Keratinocyte (primary cell): ENCODE data around the gene MRPL27. TPM values are rescaled to one million over a fixed set of nuclear protein-coding genes. Genes with fewer than 3 reads are reported as not detected.
A peak's percentile ranks its signal among the peaks of the same experiment; 100 is the strongest.

ENCODE experiments used
- DNase-seq: peaks from one replicate; pipeline ENCODE4 v3.0.0-alpha.2; 2011; ENCODE audit warnings: low read depth, missing footprints, low spot score
- FAIRE-seq: peaks from 2 replicates; lab custom pipeline; 2011; peaks lifted over from hg19 to GRCh38; lab: Jason Lieb, UNC
- H2AFZ ChIP-seq: 2 replicates; pipeline ENCODE4 v1.6.0; 2012; ENCODE audit warnings: low read length, control low read depth, inconsistent platforms; ENCODE audit not compliant: control insufficient read depth
- H3K27ac ChIP-seq: 2 replicates; pipeline ENCODE4 v1.5.1; 2011; ENCODE audit warnings: low read length; ENCODE audit not compliant: control insufficient read depth, insufficient read depth
- H3K27me3 ChIP-seq: 3 replicates; pipeline ENCODE4 v1.6.0; 2011; ENCODE audit warnings: low read length; ENCODE audit not compliant: control insufficient read depth, insufficient read depth; ENCODE audit errors: extremely low read depth
- H3K36me3 ChIP-seq, 2 experiments: 2 replicates in 1 of 2; 3 replicates in 1 of 2; pipeline ENCODE4 v1.5.1; 2011; ENCODE audit warnings: low read length in 2 of 2, mild to moderate bottlenecking in 1 of 2; ENCODE audit not compliant: control insufficient read depth in 2 of 2, insufficient read depth in 2 of 2; ENCODE audit errors: extremely low read depth in 1 of 2
- H3K4me1 ChIP-seq: 3 replicates; pipeline ENCODE4 v1.5.1; 2011; ENCODE audit warnings: low read length; ENCODE audit not compliant: control insufficient read depth, insufficient read depth; ENCODE audit errors: extremely low read depth
- H3K4me2 ChIP-seq: 3 replicates; pipeline ENCODE4 v1.6.0; 2011; ENCODE audit warnings: low read depth, low read length; ENCODE audit not compliant: control insufficient read depth, insufficient read depth; ENCODE audit errors: extremely low read depth
- H3K4me3 ChIP-seq, 3 experiments: fragments of 200-600 bp in 1 of 3; sonication (generic) in 1 of 3; 2 replicates in 2 of 3; 3 replicates in 1 of 3; pipeline ENCODE4 v1.5.1; 2011 to 2016; ENCODE audit warnings: low read length in 3 of 3, mild to moderate bottlenecking in 3 of 3, control low read depth in 2 of 3, inconsistent platforms in 1 of 3, low read depth in 1 of 3, mixed read lengths in 1 of 3, mixed run types in 1 of 3, moderate library complexity in 1 of 3; ENCODE audit not compliant: control insufficient read depth in 2 of 3, insufficient read depth in 2 of 3; ENCODE audit errors: extremely low read depth in 1 of 3
- H3K79me2 ChIP-seq: 2 replicates; pipeline ENCODE4 v1.6.0; 2012; ENCODE audit warnings: low read length; ENCODE audit not compliant: control insufficient read depth, insufficient read depth
- H3K9ac ChIP-seq: 3 replicates; pipeline ENCODE4 v1.6.0; 2011; ENCODE audit warnings: low read length; ENCODE audit not compliant: control insufficient read depth, insufficient read depth; ENCODE audit errors: extremely low read depth
- H3K9me1 ChIP-seq: 3 replicates; pipeline ENCODE4 v1.6.0; 2011; ENCODE audit warnings: low read length; ENCODE audit not compliant: control insufficient read depth, insufficient read depth; ENCODE audit errors: extremely low read depth
- H3K9me3 ChIP-seq: 2 replicates; pipeline ENCODE4 v1.5.1; 2012; ENCODE audit warnings: low read depth, low read length; ENCODE audit not compliant: control insufficient read depth
- H4K20me1 ChIP-seq: 3 replicates; pipeline ENCODE4 v1.6.0; 2011; ENCODE audit warnings: low read length; ENCODE audit not compliant: control insufficient read depth, insufficient read depth; ENCODE audit errors: extremely low read depth
- EZH2 ChIP-seq: IDR thresholded peaks from one replicate; pipeline ENCODE4 v1.6.1; 2012; ENCODE audit warnings: inconsistent platforms, mild to moderate bottlenecking, low read length, moderate library complexity
- dilution Hi-C: fragments of 300-500 bp; cut with MboI; formaldehyde crosslinking; loops from one replicate; pipeline ENCODE4 v1.7.0; 2020; ENCODE audit warnings: low sequenced_read_pairs; ENCODE audit not compliant: extremely low pct_ligation_motif_present
- polyA plus RNA-seq, 5 experiments: library from polyadenylated mRNA; depleted of rRNA in 3 of 5; stranded (reverse) in 3 of 5; stranded (forward) in 1 of 5; unstranded in 1 of 5; fragments of >200 nt; gene quantifications; 1 replicate in 1 of 5; 2 replicates in 3 of 5; 3 replicates in 1 of 5; pipeline versions ENCODE4 v1.2.1 to v1.2.3, GENCODE V29; 2011 to 2012; ENCODE audit warnings: missing spikeins in 2 of 5, low read depth in 1 of 5, low replicate concordance in 1 of 5
- TF ChIP-seq, protein P1 (sequence below), 3 experiments: IDR thresholded peaks in 1 of 3; conservative IDR thresholded peaks in 1 of 3; optimal IDR thresholded peaks in 1 of 3; 2 replicates in 2 of 3; 3 replicates in 1 of 3; pipeline versions ENCODE3 to v1.5.1; 2011; ENCODE audit warnings: low read length in 3 of 3, mild to moderate bottlenecking in 3 of 3, moderate library complexity in 2 of 3, control low read depth in 1 of 3, inconsistent platforms in 1 of 3; ENCODE audit not compliant: insufficient read depth in 2 of 3; ENCODE audit errors: extremely low read depth in 1 of 3

The MRPL27 gene
- polyA plus RNA-seq, 1 donor (not counting 4 experiments of a cell fraction or from before 2014, with no cell fraction given): 123 TPM

- H3K36me3 ChIP-seq: peaks cover 32 to 38% of the 10 kb centered on the region in 2 experiments
- TF ChIP-seq, protein P1, sequence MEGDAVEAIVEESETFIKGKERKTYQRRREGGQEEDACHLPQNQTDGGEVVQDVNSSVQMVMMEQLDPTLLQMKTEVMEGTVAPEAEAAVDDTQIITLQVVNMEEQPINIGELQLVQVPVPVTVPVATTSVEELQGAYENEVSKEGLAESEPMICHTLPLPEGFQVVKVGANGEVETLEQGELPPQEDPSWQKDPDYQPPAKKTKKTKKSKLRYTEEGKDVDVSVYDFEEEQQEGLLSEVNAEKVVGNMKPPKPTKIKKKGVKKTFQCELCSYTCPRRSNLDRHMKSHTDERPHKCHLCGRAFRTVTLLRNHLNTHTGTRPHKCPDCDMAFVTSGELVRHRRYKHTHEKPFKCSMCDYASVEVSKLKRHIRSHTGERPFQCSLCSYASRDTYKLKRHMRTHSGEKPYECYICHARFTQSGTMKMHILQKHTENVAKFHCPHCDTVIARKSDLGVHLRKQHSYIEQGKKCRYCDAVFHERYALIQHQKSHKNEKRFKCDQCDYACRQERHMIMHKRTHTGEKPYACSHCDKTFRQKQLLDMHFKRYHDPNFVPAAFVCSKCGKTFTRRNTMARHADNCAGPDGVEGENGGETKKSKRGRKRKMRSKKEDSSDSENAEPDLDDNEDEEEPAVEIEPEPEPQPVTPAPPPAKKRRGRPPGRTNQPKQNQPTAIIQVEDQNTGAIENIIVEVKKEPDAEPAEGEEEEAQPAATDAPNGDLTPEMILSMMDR (optimal IDR thresholded peaks at IDR 0.05 in 1 of 3, IDR thresholded peaks at IDR 0.05 in 1 of 3, conservative IDR thresholded peaks at IDR 0.05 in 1 of 3; ENCODE audit: extremely low read depth in 1 of 3, insufficient read depth in 2 of 3, low read length in 3 of 3): peak; percentile 15 to 34 (median 32)
- TF ChIP-seq EZH2: no peak
- H3K9me1 ChIP-seq: no peaks in the 10 kb centered on the region
- dilution Hi-C loops: no loop called here
- DNase-seq (no peak), FAIRE-seq (no peak)
- no peak overlapping the region for H2AFZ ChIP-seq
- H3K4me1 ChIP-seq: no peaks in the 10 kb centered on the region
- no peak overlapping the region for H3K27ac ChIP-seq
- no peaks in the 10 kb centered on the region for H4K20me1 ChIP-seq
- H3K79me2 ChIP-seq: no peaks in the 10 kb centered on the region
- H3K9me3 ChIP-seq: no peaks in the 10 kb centered on the region
- H3K27me3 ChIP-seq: no peaks in the 10 kb centered on the region
- no peak overlapping the region for H3K9ac ChIP-seq
- no peak overlapping the region for H3K4me3 ChIP-seq
- H3K4me2 ChIP-seq: no peak overlapping the region
These were observed 7.6 kb upstream of the MRPL27 start for GRCh38 chr17:50380369-50381259.

- Histone ChIP-seq H3K9me3 (no peaks in the 10 kb centered on the region), H3K4me1 (no peaks in the 10 kb centered on the region), H3K27ac (no peak overlapping the region), H3K79me2 (no peaks in the 10 kb centered on the region), H3K4me2 (no peak overlapping the region), H4K20me1 (no peaks in the 10 kb centered on the region), H3K4me3 (no peak overlapping the region), H3K9ac (no peak overlapping the region), H3K27me3 (no peaks in the 10 kb centered on the region), H2AFZ (no peak overlapping the region), H3K9me1 (no peaks in the 10 kb centered on the region), H3K36me3 (peaks cover 25 to 31% of the 10 kb centered on the region in 2 experiments)
- TF ChIP-seq, protein P1 (optimal IDR thresholded peaks at IDR 0.05 in 1 of 3, IDR thresholded peaks at IDR 0.05 in 1 of 3, conservative IDR thresholded peaks at IDR 0.05 in 1 of 3; ENCODE audit: extremely low read depth in 1 of 3, insufficient read depth in 2 of 3, low read length in 3 of 3): no peak
- no peak for TF ChIP-seq EZH2
- dilution Hi-C loops: no loop called here
- no peak for FAIRE-seq
- no peak for DNase-seq
These were observed 6.6 kb upstream of the MRPL27 start for GRCh38 chr17:50379351-50380132.
